Measurements from ENCODE around the gene CFDP1.

- TF ChIP-seq CTCF (conservative IDR thresholded peaks at IDR 0.05; ENCODE audit: low read depth, low read length): no peak
- no peak for TF ChIP-seq EZH2phosphoT487 (IDR thresholded peaks at IDR 0.05; ENCODE audit: borderline replicate concordance, low read length)
- TF ChIP-seq EZH2 (IDR thresholded peaks at IDR 0.05; ENCODE audit: low read length, unreplicated experiment): no peak
Observed at GRCh38 chr16:75343286-75343685, 90.0 kb downstream of the CFDP1 start.

All from PC-3 (cell line).